AG04450 (cell line): ENCODE data around the gene ADO. TPM values are rescaled to one million over a fixed set of nuclear protein-coding genes. Genes with fewer than 3 reads are reported as not detected.

Source experiments
- CTCF ChIA-PET: fragments of 300-600, 350-600 bp; formaldehyde crosslinking; extraction: SDS; loops from one replicate; lab custom pipeline; 2022; ENCODE audit warnings: antibody characterized with exemption, inconsistent platforms; lab: Charles Lee
- POLR2A ChIA-PET: fragments of 350-600 bp; formaldehyde crosslinking; extraction: SDS; loops from one replicate; lab custom pipeline; 2021; ENCODE audit warnings: antibody characterized with exemption, inconsistent platforms; lab: Yijun Ruan, JAX
- DNase-seq: peaks from one replicate; pipeline ENCODE4 v3.0.0-alpha.2; 2011; ENCODE audit warnings: low read depth, low spot score
- H3K27ac ChIP-seq: one replicate; pipeline ENCODE4 v1.5.1; 2012; ENCODE audit warnings: low read depth, low read length, control low read depth
- H3K27me3 ChIP-seq: one replicate; pipeline ENCODE4 v1.6.0; 2012; ENCODE audit warnings: low read length; ENCODE audit not compliant: control insufficient read depth, insufficient read depth
- H3K4me3 ChIP-seq: 2 replicates; pipeline ENCODE4 v1.5.1; 2011; ENCODE audit warnings: mild to moderate bottlenecking, low read depth, low read length, control low read depth
- H3K9me3 ChIP-seq: 2 replicates; pipeline ENCODE4 v1.5.1; 2012; ENCODE audit warnings: low read length; ENCODE audit not compliant: control insufficient read depth, insufficient read depth
- polyA minus RNA-seq: library from RNA; depleted of rRNA, polyadenylated mRNA; stranded (reverse); fragments of >200 nt; gene quantifications from 2 replicates; pipeline ENCODE4 v1.2.3, GENCODE V29; 2011; rRNA and poly(A)+ RNA removed
- polyA plus RNA-seq: library from polyadenylated mRNA; depleted of rRNA; stranded (reverse); fragments of >200 nt; gene quantifications from 2 replicates; pipeline ENCODE4 v1.2.3, GENCODE V29; 2011; rRNA removed
- TF ChIP-seq, protein P1 (sequence below): IDR thresholded peaks from 2 replicates; pipeline ENCODE4 v1.5.1; 2011; ENCODE audit warnings: low read depth, low read length, control low read depth, inconsistent platforms

Gene ADO
- polyA plus RNA-seq (13.3 and 17.8 TPM in 2 replicates), polyA minus RNA-seq (6.8 and 11.5 TPM in 2 replicates)

DNA sequence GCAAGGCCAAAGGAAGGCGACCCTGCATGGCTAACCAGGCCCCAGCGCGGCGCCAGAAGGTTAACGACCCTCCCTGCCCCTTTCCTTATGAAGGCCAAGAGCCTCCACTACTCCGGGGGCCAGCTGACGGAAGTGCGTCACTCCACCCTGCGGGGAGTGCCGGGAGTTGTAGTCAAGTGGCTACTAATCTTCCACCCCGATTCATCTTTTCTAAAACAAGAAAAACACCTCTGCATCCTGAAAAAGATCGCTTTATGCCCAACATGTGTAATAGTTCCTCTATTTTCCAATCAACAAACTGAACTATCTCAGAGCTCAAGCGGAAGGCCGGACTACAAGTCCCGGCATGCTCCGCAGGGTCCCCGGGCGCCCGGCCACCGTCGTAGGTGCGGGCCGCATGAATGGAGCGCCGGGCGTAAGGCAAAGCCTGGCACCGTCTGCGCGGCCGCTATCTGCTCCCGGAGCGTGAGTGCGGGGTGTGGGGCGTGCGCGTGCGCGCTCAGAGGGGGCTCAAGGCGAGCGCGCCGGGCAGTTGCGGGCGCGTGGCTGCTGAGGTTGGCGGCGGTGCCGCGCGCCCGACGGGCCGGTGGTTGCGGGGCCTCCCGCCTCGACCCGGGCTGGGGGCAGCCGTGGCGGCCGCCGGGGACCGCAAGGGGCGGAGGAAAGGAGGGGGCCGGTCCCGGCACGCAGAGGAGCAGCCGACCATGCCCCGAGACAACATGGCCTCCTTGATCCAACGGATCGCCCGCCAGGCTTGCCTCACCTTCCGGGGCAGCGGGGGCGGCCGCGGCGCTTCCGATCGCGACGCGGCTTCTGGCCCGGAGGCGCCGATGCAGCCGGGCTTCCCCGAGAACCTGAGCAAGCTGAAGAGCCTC lies at the start of gene ADO:
TSS of gene ADO (plus strand) at position 365 of the 875 bp plus-strand sequence. CDS start at position 705, 340 bp downstream.
- peak within 1 kb of the TSS; percentile 93 for H3K27ac ChIP-seq
- H3K4me3 ChIP-seq = peak within 1 kb of the TSS; percentile 95
- DNase-seq = peak; percentile 51
- TF ChIP-seq, protein P1, sequence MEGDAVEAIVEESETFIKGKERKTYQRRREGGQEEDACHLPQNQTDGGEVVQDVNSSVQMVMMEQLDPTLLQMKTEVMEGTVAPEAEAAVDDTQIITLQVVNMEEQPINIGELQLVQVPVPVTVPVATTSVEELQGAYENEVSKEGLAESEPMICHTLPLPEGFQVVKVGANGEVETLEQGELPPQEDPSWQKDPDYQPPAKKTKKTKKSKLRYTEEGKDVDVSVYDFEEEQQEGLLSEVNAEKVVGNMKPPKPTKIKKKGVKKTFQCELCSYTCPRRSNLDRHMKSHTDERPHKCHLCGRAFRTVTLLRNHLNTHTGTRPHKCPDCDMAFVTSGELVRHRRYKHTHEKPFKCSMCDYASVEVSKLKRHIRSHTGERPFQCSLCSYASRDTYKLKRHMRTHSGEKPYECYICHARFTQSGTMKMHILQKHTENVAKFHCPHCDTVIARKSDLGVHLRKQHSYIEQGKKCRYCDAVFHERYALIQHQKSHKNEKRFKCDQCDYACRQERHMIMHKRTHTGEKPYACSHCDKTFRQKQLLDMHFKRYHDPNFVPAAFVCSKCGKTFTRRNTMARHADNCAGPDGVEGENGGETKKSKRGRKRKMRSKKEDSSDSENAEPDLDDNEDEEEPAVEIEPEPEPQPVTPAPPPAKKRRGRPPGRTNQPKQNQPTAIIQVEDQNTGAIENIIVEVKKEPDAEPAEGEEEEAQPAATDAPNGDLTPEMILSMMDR = no peak
- no peaks in the 10 kb centered on the region for H3K27me3 ChIP-seq
- CTCF ChIA-PET = interaction anchor here (1.0 to 4.8 kb wide), 6 partner anchors 13 to 915 kb away, joined by 3 to 23 read pairs (median 4); no protein-coding TSS in a partner anchor
- H3K9me3 ChIP-seq = no peaks in the 10 kb centered on the region; the same call in 1 of the 2 replicates
- POLR2A ChIA-PET = interaction anchor here (0.8 to 2.0 kb wide), 4 partner anchors 9 to 186 kb away, joined by 3 to 12 read pairs (median 5); partner anchors contain the start of gene EGR2

DNA sequence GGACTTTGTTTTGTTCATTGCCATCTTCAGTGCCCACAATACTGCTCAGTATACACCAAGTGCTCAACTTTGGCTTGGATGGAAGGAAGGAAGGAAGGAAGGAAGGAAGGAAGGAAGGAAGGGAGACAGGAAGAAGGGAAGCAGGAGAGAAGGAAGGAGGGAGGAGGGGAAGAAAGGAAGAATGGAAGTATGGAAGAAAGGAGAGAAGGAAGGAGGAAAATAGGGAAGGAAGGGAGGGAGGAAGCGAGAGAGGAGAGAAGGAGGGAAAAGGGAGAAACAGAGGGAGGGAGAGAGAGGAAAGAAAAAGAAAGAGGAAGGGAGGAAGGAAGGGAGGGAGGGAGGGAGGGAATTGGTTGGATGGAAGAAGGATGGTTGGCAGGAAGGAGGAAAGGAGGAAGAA lies 49.6 kb upstream of the ADO start:
- CTCF ChIA-PET = no interaction called here
- Histone ChIP-seq H3K27ac (no peak overlapping the region), H3K27me3 (no peaks in the 10 kb centered on the region), H3K9me3 (no peaks in the 10 kb centered on the region), H3K4me3 (no peak overlapping the region)
- TF ChIP-seq, protein P1 = no peak
- POLR2A ChIA-PET = no interaction called here
- no peak for DNase-seq

DNA sequence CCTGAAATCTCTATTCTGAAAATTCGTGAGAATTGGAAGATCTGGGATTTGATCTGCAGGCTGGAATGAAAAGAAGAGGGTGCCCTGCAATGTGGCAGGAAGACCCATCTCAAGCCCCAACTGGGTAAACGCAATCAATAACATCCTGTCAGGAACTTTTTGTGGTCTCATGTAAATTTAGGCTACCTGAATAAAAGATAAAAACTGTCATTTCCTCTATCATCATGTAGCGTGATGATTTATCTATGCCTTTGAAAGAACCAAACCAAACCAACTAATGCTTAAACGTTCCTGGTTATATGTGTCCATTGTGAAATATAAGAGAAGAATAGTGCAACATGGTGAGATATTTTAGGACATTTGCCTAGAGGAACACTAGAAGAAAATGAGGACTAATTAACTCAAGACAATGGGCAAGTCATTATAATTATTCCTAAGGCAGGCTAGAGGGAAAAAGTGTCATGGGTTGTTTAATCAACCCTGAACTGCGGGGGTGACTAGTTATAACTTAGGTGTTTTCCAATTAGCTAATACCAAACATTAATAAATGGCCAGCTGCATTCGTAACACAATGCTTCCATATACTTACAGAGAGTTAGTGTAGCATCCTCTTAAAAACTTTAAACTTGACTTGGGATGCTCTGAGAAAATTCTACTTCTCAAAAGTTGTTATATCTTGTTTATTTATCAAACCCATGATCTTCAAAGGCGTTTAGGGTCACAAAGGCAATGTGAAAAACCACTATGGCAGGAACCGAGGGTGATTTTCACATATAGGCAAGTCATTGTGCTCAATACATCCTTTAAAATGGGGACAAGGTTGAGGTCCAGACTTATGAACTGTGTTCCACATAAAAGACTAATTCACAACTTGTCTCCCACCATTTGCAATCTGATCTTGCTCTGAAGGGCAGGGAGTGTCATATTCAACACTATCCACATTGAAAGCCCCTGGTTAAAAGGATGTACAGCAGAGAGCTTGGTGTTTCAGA lies 48.6 kb upstream of the ADO start:
- H3K27ac ChIP-seq = no peak overlapping the region
- H3K27me3 ChIP-seq = no peaks in the 10 kb centered on the region
- TF ChIP-seq, protein P1 = no peak
- H3K9me3 ChIP-seq = no peaks in the 10 kb centered on the region
- no peak for DNase-seq
- ChIA-PET POLR2A (no interaction called here), CTCF (no interaction called here)
- H3K4me3 ChIP-seq = no peak overlapping the region

DNA sequence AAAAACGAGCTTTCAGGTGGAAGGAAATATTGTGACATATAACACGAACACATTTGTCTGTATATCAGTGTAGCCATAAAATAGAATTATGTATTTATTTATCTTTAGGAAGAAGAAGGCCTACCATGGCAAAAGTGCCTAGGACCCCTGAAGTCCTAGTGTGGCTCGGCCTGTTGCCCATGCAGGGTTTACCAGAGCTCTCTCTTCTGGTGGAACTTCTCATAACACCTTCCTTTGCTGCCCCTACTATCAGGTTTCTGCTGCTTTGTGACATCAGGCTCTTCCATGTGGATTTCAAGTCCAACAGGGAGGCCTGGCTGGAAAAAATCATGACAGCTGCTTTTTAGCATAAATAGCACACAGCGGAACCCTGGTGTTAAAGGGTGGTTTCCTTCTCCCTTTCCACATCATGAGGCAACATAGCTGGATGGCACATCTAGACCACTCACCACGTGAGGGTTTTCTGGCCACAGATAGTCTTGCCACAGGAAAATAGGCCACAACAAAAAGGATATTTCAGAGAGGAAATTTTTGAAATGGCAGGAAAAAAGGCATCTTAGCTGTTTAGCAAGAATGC lies 44.8 kb upstream of the ADO start:
- Histone ChIP-seq H3K4me3 (no peak overlapping the region), H3K27ac (no peak overlapping the region), H3K27me3 (no peaks in the 10 kb centered on the region), H3K9me3 (no peaks in the 10 kb centered on the region)
- ChIA-PET POLR2A (no interaction called here), CTCF (no interaction called here)
- no peak for DNase-seq
- TF ChIP-seq, protein P1 = no peak
